Measurements from ENCODE around the gene MMRN2.
"Not testable (repeated sequence)": the region's sequence is repeated elsewhere in the genome, so short reads cannot be mapped to it uniquely, and the experiment has no call there.

MMRN2 gene

GRCh38 chr10:86938260-86938659 lies 19.2 kb downstream of the MMRN2 start:
- DNase-seq, result no peak

GRCh38 chr10:86937502-86938154 lies 19.8 kb downstream of the MMRN2 start:
- DNase-seq, result no peak

- DNase-seq, result no peak
Measured at GRCh38 chr10:86936661-86937501, 20.5 kb downstream of the MMRN2 start.

- not testable (repeated sequence) for DNase-seq
Measured at GRCh38 chr10:86934162-86934711, 23.2 kb downstream of the MMRN2 start.

GRCh38 chr10:86932674-86933073 lies 24.7 kb downstream of the MMRN2 start:
- DNase-seq, result no peak

GRCh38 chr10:86931872-86932271 lies 25.5 kb downstream of the MMRN2 start:
- DNase-seq, result no peak

GRCh38 chr10:86929468-86930380 lies 27.7 kb downstream of the MMRN2 start:
- DNase-seq, result no peak

- DNase-seq, result no peak
Measured at GRCh38 chr10:86922553-86922961, 34.9 kb downstream of the MMRN2 start.

- DNase-seq, result no peak
Measured at GRCh38 chr10:86918022-86918471, 39.4 kb downstream of the MMRN2 start.

GRCh38 chr10:86914734-86915133 lies 42.7 kb downstream of the MMRN2 start:
- no peak for DNase-seq

- no peak for DNase-seq
Measured at GRCh38 chr10:86905429-86905828, 52.0 kb downstream of the MMRN2 start.

- DNase-seq, result no peak
Measured at GRCh38 chr10:86904600-86904999, 52.8 kb downstream of the MMRN2 start.

- no peak for DNase-seq
Measured at GRCh38 chr10:86900955-86901354, 56.5 kb downstream of the MMRN2 start.

GRCh38 chr10:86899670-86900276 lies 57.6 kb downstream of the MMRN2 start:
- DNase-seq, result peak; percentile 53

GRCh38 chr10:86899132-86899531 lies 58.3 kb downstream of the MMRN2 start:
- DNase-seq, result no peak

- no peak for DNase-seq
Measured at GRCh38 chr10:86898511-86898910, 58.9 kb downstream of the MMRN2 start.

- DNase-seq, result no peak
Measured at GRCh38 chr10:86889997-86890396, 67.4 kb downstream of the MMRN2 start.

GRCh38 chr10:86888585-86889381 lies 68.6 kb downstream of the MMRN2 start:
- peak; percentile 2 for DNase-seq

Measured in CD4-positive, alpha-beta T cell treated with Interleukin-12 subunit alpha and Interleukin-12 subunit beta, for 1 hour (primary cell).